T-helper 1 cell treated with Interleukin-12 subunit alpha and Interleukin-12 subunit beta and Interleukin-4 antibody, amounts not matched to agents 30 μg/mL and 1 μg/mL, for 36 hours (primary cell): ENCODE results near the gene STRBP.
"Not testable (repeated sequence)": the region's sequence is repeated elsewhere in the genome, so short reads cannot be mapped to it uniquely, and the experiment has no call there.

Experiments
- H3K27ac Mint-ChIP-seq: one replicate; pipeline ENCODE4 v1.8.0; 2021; ENCODE audit warnings: mild to moderate bottlenecking, mixed read lengths
- H3K27me3 Mint-ChIP-seq: one replicate; pipeline ENCODE4 v1.8.0; 2021; ENCODE audit warnings: low read depth, mixed read lengths
- H3K36me3 Mint-ChIP-seq: one replicate; pipeline ENCODE4 v1.8.0; 2021; ENCODE audit warnings: low read depth, mixed read lengths
- H3K4me1 Mint-ChIP-seq: one replicate; pipeline ENCODE4 v1.8.0; 2021; ENCODE audit warnings: low read depth, mixed read lengths
- H3K4me3 Mint-ChIP-seq: one replicate; pipeline ENCODE4 v1.8.0; 2021; ENCODE audit warnings: mild to moderate bottlenecking, moderate library complexity, mixed read lengths
- H3K9me3 Mint-ChIP-seq: one replicate; pipeline ENCODE4 v1.8.0; 2021; ENCODE audit warnings: mixed read lengths

The STRBP gene

DNA sequence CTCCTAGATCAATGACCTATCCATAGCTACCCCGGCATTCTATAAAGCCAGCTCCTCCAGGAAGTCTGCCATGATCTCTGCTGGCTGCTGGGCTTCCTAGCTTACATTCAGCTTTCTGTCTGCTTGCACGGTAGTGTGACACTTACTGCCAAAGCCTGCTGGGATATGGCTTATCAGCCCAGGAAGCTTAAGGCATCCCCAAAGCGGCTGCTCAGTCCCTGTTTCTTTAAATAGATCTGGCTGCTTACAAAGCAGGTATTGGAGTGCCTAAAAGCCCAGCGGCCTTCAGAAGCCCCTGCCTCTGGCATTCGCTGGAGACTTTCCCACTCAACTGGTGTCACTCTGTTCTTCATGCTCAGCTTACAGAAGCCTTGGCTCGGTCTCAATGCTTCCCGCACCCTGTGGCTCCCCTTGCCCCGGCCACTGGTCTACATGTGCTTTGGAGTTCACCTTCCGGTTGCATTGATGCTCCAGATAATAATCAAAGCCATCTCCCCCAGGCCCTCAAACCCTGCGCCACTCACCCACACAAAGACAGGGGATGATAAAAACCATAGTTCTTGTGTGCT is 31.3 kb upstream of the STRBP start:
- Mint-ChIP-seq H3K27ac (no peak overlapping the region), H3K4me1 (peaks cover 9% of the 10 kb centered on the region), H3K36me3 (no peaks in the 10 kb centered on the region), H3K4me3 (no peak overlapping the region), H3K9me3 (no peaks in the 10 kb centered on the region), H3K27me3 (peaks cover 5% of the 10 kb centered on the region)

DNA sequence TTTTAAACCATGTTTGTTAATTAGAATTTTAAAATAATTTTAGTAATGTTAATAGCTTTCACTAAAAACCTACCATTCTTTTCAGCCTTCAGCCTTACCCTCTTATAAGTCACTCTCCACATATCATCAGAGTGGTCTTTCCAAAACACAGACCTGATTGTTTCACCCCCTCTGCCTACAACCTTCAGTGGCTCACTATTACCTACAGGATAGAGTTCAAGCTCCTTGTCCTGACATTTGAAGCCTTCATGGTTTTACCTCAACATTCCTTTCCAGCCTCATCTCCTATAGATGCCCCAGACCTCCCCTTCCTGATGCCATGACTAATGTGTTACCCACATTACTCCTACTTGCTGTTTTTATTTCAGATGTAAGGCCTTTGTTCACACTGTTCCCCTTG is 27.8 kb upstream of the STRBP start:
- Mint-ChIP-seq H3K4me3 (no peak overlapping the region), H3K36me3 (no peaks in the 10 kb centered on the region), H3K4me1 (no peaks in the 10 kb centered on the region), H3K27me3 (peaks cover 12% of the 10 kb centered on the region), H3K27ac (no peak overlapping the region), H3K9me3 (no peaks in the 10 kb centered on the region)

DNA sequence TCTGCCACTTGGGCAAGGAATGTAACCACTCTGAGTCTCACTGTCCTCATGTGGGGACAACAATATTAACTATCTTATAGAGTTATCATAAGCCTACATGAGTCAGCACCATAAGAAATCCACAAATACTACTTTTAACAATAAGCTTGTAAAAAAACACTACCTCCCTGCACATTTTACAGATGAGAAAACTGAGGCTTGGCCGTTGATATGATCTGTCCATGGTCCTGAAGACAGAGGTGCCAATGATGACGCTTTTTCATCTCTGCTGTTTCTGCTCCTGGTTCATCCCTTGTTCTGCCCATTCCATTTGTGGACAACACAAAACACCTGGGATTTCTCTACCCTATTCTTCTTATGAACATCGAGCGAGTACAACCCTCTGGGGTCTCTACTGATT is 23.4 kb upstream of the STRBP start:
- H3K27ac Mint-ChIP-seq: no peak overlapping the region

DNA sequence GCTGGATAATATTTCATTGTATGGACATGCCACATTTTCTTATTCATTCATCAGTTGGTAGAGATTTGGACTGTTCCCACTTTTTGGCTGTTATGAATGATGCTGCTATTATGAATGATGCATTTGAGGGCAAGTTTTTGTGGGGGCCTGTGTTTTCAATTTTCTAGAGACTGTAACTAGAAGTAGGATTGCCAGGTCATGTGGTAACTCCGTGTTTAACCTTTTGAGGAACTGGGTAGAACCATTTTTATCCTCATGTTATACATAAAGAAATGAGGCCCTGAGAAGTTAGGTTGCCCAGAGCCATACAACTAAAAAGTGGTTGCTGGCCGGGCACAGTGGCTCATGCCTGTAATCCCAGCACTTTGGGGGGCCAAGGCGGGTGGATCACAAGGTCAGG is 22.4 kb upstream of the STRBP start:
- Mint-ChIP-seq H3K27me3 (peaks cover 14% of the 10 kb centered on the region), H3K4me1 (no peaks in the 10 kb centered on the region), H3K9me3 (no peaks in the 10 kb centered on the region), H3K36me3 (no peaks in the 10 kb centered on the region), H3K4me3 (no peak overlapping the region), H3K27ac (no peak overlapping the region)

More for the DNA sequence above, 23.4 kb upstream of the STRBP start:
- Mint-ChIP-seq H3K27me3 (peaks cover 12% of the 10 kb centered on the region), H3K9me3 (no peaks in the 10 kb centered on the region), H3K36me3 (no peaks in the 10 kb centered on the region), H3K4me3 (no peak overlapping the region), H3K4me1 (no peaks in the 10 kb centered on the region)

DNA sequence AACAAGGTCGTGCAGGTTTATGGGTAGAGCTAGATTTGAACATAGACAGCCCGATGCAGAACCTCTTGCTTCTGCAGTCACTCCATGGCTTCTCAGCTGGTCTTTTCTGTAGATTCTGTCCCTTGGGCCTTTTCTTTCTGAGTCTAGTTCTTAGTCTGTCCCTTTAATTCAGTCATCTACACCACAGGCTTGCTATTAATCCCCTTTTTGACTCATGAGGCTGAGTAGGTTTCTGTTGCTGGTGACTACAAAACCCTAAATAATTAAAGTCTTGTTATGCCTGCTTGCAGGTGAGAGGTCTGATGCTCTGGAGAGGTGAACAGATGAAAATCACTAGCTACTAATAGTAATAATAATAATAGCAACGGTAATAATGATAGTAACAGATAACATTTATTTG is 19.3 kb upstream of the STRBP start:
- Mint-ChIP-seq H3K4me1 (no peaks in the 10 kb centered on the region), H3K36me3 (no peaks in the 10 kb centered on the region), H3K27me3 (peaks cover 14% of the 10 kb centered on the region), H3K9me3 (no peaks in the 10 kb centered on the region), H3K27ac (no peak overlapping the region), H3K4me3 (no peak overlapping the region)

DNA sequence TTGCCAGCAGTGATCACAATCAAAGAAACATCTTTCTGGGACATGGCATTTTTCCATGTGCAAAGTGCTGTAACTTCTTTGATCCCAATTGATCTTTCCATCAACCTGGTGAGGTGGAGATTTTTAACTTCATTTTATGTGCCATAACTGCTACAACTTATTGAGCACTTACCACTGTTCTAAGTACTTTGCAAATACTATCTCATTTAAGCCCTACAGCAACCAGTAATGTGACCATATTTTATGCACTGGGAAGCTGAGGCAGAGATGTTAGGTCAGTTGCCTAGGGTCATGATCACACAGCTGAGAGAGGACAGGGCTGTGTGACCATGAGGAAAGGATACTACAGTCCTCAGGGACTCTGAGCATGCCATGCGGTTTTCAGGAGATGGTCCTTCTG is 17.9 kb upstream of the STRBP start:
- no peak overlapping the region for H3K27ac Mint-ChIP-seq
- H3K4me3 Mint-ChIP-seq: no peak overlapping the region
- no peaks in the 10 kb centered on the region for H3K4me1 Mint-ChIP-seq
- H3K9me3 Mint-ChIP-seq: no peaks in the 10 kb centered on the region
- H3K36me3 Mint-ChIP-seq: no peaks in the 10 kb centered on the region
- peaks cover 6% of the 10 kb centered on the region for H3K27me3 Mint-ChIP-seq

DNA sequence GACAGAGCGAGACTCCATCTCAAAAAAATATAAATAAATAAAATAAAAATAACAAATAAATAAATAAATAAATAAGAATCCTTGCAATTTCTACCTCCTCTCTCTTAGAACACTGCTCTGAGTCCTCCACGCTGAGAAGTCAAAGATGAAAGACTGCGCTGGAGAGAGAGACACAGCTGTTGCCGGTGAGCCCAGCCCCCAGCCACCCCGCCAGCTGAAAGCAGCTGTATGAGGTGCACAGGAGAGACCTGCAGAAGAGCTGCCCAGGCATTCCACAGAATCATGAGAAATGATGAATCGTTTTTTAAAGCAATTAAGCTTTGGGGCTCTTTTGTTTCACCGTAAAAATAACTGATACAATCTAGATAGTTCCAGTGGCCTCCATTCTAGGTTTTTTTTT is 16.3 kb upstream of the STRBP start:
- Mint-ChIP-seq H3K36me3 (no peaks in the 10 kb centered on the region), H3K27me3 (peaks cover 6% of the 10 kb centered on the region), H3K9me3 (no peaks in the 10 kb centered on the region), H3K27ac (no peak overlapping the region), H3K4me1 (no peaks in the 10 kb centered on the region), H3K4me3 (no peak overlapping the region)

DNA sequence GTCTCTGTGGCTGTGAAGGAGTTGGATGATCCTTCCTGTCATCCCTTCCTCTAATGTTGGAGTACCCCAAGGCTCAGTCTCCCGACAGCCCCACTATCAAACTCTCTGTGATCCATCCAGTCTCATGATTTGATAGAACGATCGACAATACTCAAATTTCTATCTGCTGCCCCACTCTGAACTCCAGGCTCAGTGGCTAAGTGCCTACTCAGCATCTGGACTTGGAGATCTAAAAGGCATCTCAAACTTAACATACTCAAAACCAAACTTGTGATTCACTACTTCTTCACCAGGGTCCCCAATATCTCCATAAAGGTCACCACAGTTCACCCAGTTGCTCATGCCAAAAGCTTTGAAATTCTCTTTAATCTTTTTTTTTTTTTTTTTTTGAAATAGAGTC is 15.1 kb upstream of the STRBP start:
- Mint-ChIP-seq H3K4me3 (no peak overlapping the region), H3K27me3 (peaks cover 10% of the 10 kb centered on the region), H3K4me1 (peaks cover under 1% of the 10 kb centered on the region), H3K27ac (no peak overlapping the region), H3K36me3 (no peaks in the 10 kb centered on the region), H3K9me3 (no peaks in the 10 kb centered on the region)

DNA sequence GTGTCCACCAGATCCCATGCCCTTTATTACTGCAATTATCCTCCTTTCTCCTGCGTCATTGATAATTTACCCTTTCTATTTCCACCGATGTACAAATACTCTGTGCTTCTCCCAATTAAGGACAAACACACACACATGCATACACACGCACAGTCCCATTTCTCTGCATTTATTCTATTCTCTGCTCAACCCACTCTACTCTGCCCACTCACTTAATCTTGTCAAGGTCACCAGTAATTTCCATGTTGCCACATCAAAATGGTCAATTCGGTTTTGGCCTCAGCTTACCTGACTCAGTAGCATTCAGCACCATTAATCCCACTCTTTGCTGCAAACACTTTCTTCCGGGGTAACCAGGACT is 14.6 kb upstream of the STRBP start:
- peaks cover 2% of the 10 kb centered on the region for H3K4me1 Mint-ChIP-seq
- H3K27ac Mint-ChIP-seq: no peak overlapping the region
- H3K27me3 Mint-ChIP-seq: peaks cover 10% of the 10 kb centered on the region
- H3K9me3 Mint-ChIP-seq: no peaks in the 10 kb centered on the region
- H3K4me3 Mint-ChIP-seq: no peak overlapping the region
- no peaks in the 10 kb centered on the region for H3K36me3 Mint-ChIP-seq

DNA sequence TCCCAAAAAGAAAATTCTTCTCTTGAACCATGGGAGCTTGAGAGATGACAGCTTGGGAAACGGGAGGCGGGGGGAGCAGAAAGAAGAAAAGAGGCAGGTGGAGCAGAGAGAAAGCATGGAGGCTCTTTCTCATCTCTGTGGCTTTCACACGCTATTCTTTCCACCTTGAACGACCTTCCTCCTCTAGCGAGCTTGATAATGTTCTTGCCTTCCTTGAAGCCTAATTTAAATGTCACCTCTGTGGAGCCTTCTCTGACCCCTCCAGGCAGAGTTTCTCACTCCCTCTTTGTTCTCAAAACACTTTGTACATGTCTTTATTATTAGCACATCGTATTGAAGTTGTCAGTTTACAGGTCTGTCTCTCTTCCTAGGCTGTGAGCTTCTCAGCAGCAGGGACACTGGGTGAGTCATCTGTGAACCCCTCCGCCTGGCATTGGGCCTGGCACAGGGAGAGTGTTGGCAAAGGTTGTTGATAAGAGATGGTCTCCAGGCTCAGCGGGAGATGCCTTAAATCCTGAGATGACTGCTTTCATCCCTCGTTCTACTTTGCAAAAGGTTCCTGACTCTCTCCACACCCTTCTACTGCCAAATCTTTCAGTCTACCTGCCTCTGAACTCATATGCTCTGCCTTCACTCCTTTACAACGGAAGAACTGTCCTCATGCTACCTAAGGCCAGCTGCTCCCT is 14.1 kb upstream of the STRBP start:
- Mint-ChIP-seq H3K4me1 (peaks cover 2% of the 10 kb centered on the region), H3K27ac (no peak overlapping the region), H3K27me3 (peaks cover 10% of the 10 kb centered on the region), H3K9me3 (no peaks in the 10 kb centered on the region), H3K4me3 (no peak overlapping the region), H3K36me3 (no peaks in the 10 kb centered on the region)

DNA sequence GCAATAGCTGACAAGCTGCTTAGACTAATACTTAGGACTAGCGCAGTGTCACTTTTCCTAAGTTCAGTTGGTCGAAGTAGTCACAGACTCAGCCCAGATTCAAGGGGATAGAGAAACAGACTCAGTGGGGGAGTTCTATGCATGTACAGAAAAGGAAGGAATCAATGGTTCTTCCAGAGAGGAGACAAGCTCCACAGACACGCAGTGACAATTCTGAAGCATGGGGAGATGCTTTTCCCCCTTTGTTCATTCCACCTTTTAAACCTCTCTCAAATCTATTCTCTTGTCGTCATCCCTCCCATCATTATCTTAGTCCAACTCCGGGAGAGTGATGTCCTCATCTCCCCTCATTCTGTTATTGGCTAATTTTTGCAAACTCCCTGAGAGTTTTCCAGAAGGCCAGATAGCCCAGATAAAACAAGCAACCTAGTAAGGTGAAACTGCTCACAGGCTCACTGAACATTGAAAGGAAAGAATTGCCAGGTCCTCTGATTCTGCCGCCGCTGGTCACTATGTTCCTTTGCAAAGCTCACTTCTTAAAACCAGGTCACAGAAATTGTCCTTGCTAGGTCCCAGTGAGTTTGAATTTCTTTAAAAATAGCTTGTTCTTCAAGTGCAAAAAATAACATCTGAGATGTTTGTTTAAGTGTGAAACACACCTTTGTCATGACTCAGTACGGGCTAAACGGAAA is 13.4 kb upstream of the STRBP start:
- no peaks in the 10 kb centered on the region for H3K9me3 Mint-ChIP-seq
- H3K36me3 Mint-ChIP-seq: no peaks in the 10 kb centered on the region
- peaks cover 2% of the 10 kb centered on the region for H3K4me1 Mint-ChIP-seq
- peaks cover 10% of the 10 kb centered on the region for H3K27me3 Mint-ChIP-seq
- no peak overlapping the region for H3K4me3 Mint-ChIP-seq
- H3K27ac Mint-ChIP-seq: no peak overlapping the region

DNA sequence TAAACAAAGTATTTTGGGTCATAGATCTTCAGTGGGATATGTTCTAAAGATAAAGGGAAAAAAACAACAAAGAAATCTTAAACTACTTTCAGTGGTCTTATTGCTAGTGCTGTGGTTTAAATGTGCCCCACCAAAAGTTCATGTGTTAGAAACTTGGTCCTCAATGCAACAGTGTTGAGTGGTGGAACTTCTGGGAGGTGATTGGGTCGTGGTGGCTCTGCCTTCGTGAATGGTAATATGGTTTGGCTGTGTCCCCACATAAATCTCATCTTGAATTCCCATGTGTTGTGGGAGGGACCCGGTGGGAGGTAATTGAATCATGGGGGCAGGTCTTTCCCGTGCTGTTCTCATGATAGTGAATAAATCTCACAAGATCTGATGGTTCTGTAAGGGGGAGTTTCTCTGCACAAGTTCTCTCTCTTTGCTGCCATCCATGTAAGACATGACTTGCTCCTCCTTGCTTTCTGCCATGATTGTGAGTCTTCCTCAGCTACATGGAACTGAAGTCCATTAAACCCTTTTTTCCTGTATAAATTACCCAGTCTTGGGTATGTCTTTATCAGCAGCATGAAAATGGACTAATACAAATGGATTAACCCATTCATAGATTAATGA is 10.6 kb upstream of the STRBP start:
- not testable (repeated sequence) for H3K36me3 Mint-ChIP-seq, H3K4me1 Mint-ChIP-seq, H3K4me3 Mint-ChIP-seq, H3K9me3 Mint-ChIP-seq, H3K27me3 Mint-ChIP-seq, H3K27ac Mint-ChIP-seq

DNA sequence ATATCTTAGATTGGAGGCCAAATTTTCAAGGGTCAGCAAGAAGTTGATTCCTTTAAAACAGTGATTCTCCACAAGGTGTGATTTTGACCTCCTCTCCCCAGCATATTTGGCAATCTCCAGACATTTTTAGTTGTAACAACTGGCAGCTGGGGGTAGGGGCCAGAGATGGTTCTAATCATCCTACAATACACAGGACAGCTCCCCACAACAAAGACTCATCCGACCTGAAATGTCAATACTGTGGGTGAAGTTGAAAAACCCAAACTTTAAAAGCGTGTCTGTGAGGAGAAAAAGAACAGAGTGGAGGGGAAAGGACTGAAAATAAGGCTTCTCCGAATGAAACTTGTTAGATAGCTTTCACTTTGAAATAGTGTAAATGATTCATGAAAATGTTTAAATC is 10.0 kb upstream of the STRBP start:
- Mint-ChIP-seq H3K27ac (no peak overlapping the region), H3K36me3 (no peaks in the 10 kb centered on the region), H3K9me3 (no peaks in the 10 kb centered on the region), H3K4me3 (no peak overlapping the region), H3K4me1 (peaks cover 5% of the 10 kb centered on the region), H3K27me3 (peaks cover 7% of the 10 kb centered on the region)

DNA sequence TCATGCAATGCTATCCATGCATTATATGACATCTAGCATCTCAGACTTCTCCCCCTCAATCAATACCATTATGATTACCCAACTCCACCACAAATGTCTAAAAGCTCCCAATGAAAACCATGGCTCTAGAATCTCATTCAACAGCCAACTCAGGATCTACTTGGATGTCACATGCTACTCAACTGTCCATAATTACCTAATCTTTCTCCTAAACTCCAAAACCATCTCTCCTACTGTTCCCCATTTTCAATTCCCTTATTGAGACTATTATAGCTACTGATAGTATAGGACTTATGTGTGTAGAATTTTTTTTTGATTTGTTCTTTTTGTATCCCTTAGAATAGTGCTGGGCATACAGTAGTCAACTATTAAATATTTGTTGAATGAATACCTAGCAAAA is 8.2 kb upstream of the STRBP start:
- Mint-ChIP-seq H3K4me1 (peaks cover 5% of the 10 kb centered on the region), H3K27me3 (peaks cover 7% of the 10 kb centered on the region), H3K4me3 (no peak overlapping the region), H3K27ac (no peak overlapping the region), H3K9me3 (no peaks in the 10 kb centered on the region), H3K36me3 (no peaks in the 10 kb centered on the region)

DNA sequence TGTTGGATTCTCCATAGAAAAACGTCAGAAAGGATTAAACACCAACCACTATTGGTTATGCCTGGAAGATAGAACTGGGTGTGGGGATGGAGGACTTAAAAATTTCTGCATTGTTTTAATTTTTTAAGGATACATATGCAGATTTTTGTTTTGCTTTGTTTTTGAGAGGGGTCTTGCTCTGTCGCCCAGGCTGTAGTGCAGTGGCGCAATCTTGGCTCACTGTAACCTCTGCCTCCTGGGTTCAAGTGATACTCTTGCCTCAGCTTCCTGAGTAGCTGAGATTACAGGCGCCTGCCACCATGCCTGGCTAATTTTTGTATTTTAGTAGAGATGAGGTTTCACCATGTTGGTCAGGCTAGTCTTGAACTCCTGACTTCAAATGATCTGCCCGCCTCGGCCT is 2.7 kb upstream of the STRBP start:
- Mint-ChIP-seq H3K4me1 (peaks cover 18% of the 10 kb centered on the region), H3K27me3 (peaks cover 23% of the 10 kb centered on the region), H3K27ac (peak overlapping the region; percentile 22)
- H3K36me3 Mint-ChIP-seq, H3K4me3 Mint-ChIP-seq, H3K9me3 Mint-ChIP-seq: not testable (repeated sequence)
